CD4-positive, CD25-positive, alpha-beta regulatory T cell (primary cell): ENCODE data around the gene CACNA1B. TPM values are rescaled to one million over a fixed set of nuclear protein-coding genes. Genes with fewer than 3 reads are reported as not detected.
A peak's percentile ranks its signal among the peaks of the same experiment; 100 is the strongest.

Experiments
- ATAC-seq, 2 donors: fragments of 150-1000 bp; cut with Tn5 transposase; one replicate each; pipeline ENCODE4 v1.10.0; 2021; ENCODE audit warnings: low read depth in 2 of 2, moderate number of reproducible peaks in 2 of 2, moderate library complexity in 1 of 2
- DNase-seq, 3 donors: peaks; one replicate each; pipeline versions ENCODE4 v3.0.0 to v3.0.0-alpha.2; 2012 to 2022; ENCODE audit warnings: mixed read lengths in 1 of 3
- H3K27ac ChIP-seq: one replicate; pipeline ENCODE4 v1.7.0; 2013; ENCODE audit warnings: mild to moderate bottlenecking, low read length; ENCODE audit not compliant: insufficient read depth, poor library complexity, severe bottlenecking
- H3K27me3 ChIP-seq: one replicate; pipeline ENCODE4 v1.7.0; 2013; ENCODE audit warnings: low read length; ENCODE audit not compliant: control insufficient read depth, insufficient read depth
- H3K36me3 ChIP-seq: one replicate; pipeline ENCODE4 v1.7.0; 2013; ENCODE audit warnings: mild to moderate bottlenecking, low read length, moderate library complexity; ENCODE audit not compliant: control insufficient read depth, insufficient read depth
- H3K4me1 ChIP-seq: 2 replicates; pipeline ENCODE4 v1.7.0; 2013; ENCODE audit warnings: mild to moderate bottlenecking, low read length; ENCODE audit not compliant: insufficient read depth, control insufficient read depth, poor library complexity, severe bottlenecking
- H3K4me3 ChIP-seq: one replicate; pipeline ENCODE4 v1.7.0; 2013; ENCODE audit warnings: low read depth, mild to moderate bottlenecking, low read length, moderate library complexity
- H3K9me3 ChIP-seq, 2 experiments: 1 replicate in 1 of 2; 2 replicates in 1 of 2; pipeline ENCODE4 v1.7.0; 2013; ENCODE audit warnings: low read length in 2 of 2, mild to moderate bottlenecking in 1 of 2, moderate library complexity in 1 of 2; ENCODE audit not compliant: control insufficient read depth in 2 of 2
- H3K27ac Mint-ChIP-seq, 3 donors: one replicate each; pipeline ENCODE4 v1.8.0; 2020 to 2022; ENCODE audit warnings: mild to moderate bottlenecking in 3 of 3, mixed read lengths in 3 of 3, moderate library complexity in 2 of 3
- H3K27me3 Mint-ChIP-seq: one replicate; pipeline ENCODE4 v1.8.0; 2022; ENCODE audit warnings: mild to moderate bottlenecking, mixed read lengths
- H3K36me3 Mint-ChIP-seq: one replicate; pipeline ENCODE4 v1.8.0; 2020; ENCODE audit warnings: mixed read lengths
- H3K4me1 Mint-ChIP-seq, 4 donors: one replicate each; pipeline ENCODE4 v1.8.0; 2020 to 2022; ENCODE audit warnings: mixed read lengths in 4 of 4, mild to moderate bottlenecking in 1 of 4
- H3K4me3 Mint-ChIP-seq, 4 donors: one replicate each; pipeline ENCODE4 v1.8.0; 2020 to 2022; ENCODE audit warnings: mild to moderate bottlenecking in 4 of 4, mixed read lengths in 4 of 4, moderate library complexity in 3 of 4
- H3K9me3 Mint-ChIP-seq, 7 donors: one replicate each; pipeline ENCODE4 v1.8.0; 2020 to 2022; ENCODE audit warnings: mixed read lengths in 7 of 7, mild to moderate bottlenecking in 3 of 7, moderate library complexity in 2 of 7
- polyA plus RNA-seq, 4 donors: library from polyadenylated mRNA; unstranded; fragments of 300-500 nt; fragmentation: Illumina TruSeq; gene quantifications; one replicate each; pipeline ENCODE4 v1.2.3, GENCODE V29; 2021
- total RNA-seq: library from RNA; stranded (reverse); gene quantifications from one replicate; pipeline ENCODE4 v1.2.3, GENCODE V29; 2022

The CACNA1B gene
- total and polyA plus RNA-seq, 5 donors from 2014 or later, result not detected

GRCh38 chr9:138022121-138022741, 144.6 kb downstream of the CACNA1B start:
- Mint-ChIP-seq H3K4me3 (no peak overlapping the region), H3K4me1 (peaks cover 0 to 3% (median 0%) of the 10 kb centered on the region in 4 donors), H3K27me3 (peaks cover 37% of the 10 kb centered on the region), H3K36me3 (no peaks in the 10 kb centered on the region), H3K9me3 (peaks cover 0 to 3% (median 0%) of the 10 kb centered on the region in 7 donors), H3K27ac (no peak overlapping the region)
- no peaks in the 10 kb centered on the region for H3K4me1 ChIP-seq
- ATAC-seq (no peak), DNase-seq (peak in 1 of 3 donors; percentile 36)
- no peaks in the 10 kb centered on the region for H3K9me3 ChIP-seq
- no peaks in the 10 kb centered on the region for H3K27me3 ChIP-seq
- H3K4me3 ChIP-seq, result no peak overlapping the region
- H3K27ac ChIP-seq, result no peak overlapping the region
- H3K36me3 ChIP-seq, result no peaks in the 10 kb centered on the region

- ATAC-seq (no peak), DNase-seq (no peak)
- H3K27me3 ChIP-seq, result no peaks in the 10 kb centered on the region
- Mint-ChIP-seq H3K27ac (no peak overlapping the region), H3K4me1 (peaks cover 0 to 3% (median 0%) of the 10 kb centered on the region in 4 donors), H3K36me3 (no peaks in the 10 kb centered on the region), H3K27me3 (peaks cover 37% of the 10 kb centered on the region), H3K9me3 (peaks cover 0 to 3% (median 0%) of the 10 kb centered on the region in 7 donors), H3K4me3 (no peak overlapping the region)
- no peaks in the 10 kb centered on the region for H3K36me3 ChIP-seq
- H3K4me3 ChIP-seq, result no peak overlapping the region
- no peaks in the 10 kb centered on the region for H3K4me1 ChIP-seq
- no peak overlapping the region for H3K27ac ChIP-seq
- H3K9me3 ChIP-seq, result no peaks in the 10 kb centered on the region
Observed at GRCh38 chr9:138022756-138023393, 145.3 kb downstream of the CACNA1B start.

- no peak overlapping the region for H3K4me3 ChIP-seq
- Mint-ChIP-seq H3K27me3 (peaks cover 37% of the 10 kb centered on the region), H3K36me3 (no peaks in the 10 kb centered on the region), H3K4me1 (peaks cover 0 to 3% (median 0%) of the 10 kb centered on the region in 4 donors), H3K4me3 (no peak overlapping the region), H3K27ac (no peak overlapping the region), H3K9me3 (peaks cover 0 to 3% (median 0%) of the 10 kb centered on the region in 7 donors)
- DNase-seq (no peak), ATAC-seq (no peak)
- no peaks in the 10 kb centered on the region for H3K9me3 ChIP-seq
- no peaks in the 10 kb centered on the region for H3K36me3 ChIP-seq
- H3K4me1 ChIP-seq, result no peaks in the 10 kb centered on the region
- peaks cover 3% of the 10 kb centered on the region for H3K27me3 ChIP-seq
- H3K27ac ChIP-seq, result no peak overlapping the region
Observed at GRCh38 chr9:138023394-138024124, 146.0 kb downstream of the CACNA1B start.

GRCh38 chr9:138024131-138024530, 146.5 kb downstream of the CACNA1B start:
- H3K4me3 Mint-ChIP-seq, result no peak overlapping the region

GRCh38 chr9:138024831-138025291, 147.3 kb downstream of the CACNA1B start:
- H3K9me3 Mint-ChIP-seq, result peaks cover 0 to 3% (median 0%) of the 10 kb centered on the region in 7 donors
- Histone ChIP-seq H3K27ac (no peak overlapping the region), H3K27me3 (peaks cover 4% of the 10 kb centered on the region), H3K4me3 (no peak overlapping the region), H3K36me3 (no peaks in the 10 kb centered on the region), H3K9me3 (no peaks in the 10 kb centered on the region), H3K4me1 (no peaks in the 10 kb centered on the region)
- no peak overlapping the region for H3K27ac Mint-ChIP-seq
- H3K36me3 Mint-ChIP-seq, result no peaks in the 10 kb centered on the region
- peaks cover 41% of the 10 kb centered on the region for H3K27me3 Mint-ChIP-seq
- ATAC-seq (no peak), DNase-seq (no peak)
- H3K4me3 Mint-ChIP-seq, result no peak overlapping the region
- peaks cover 0 to 3% (median 0%) of the 10 kb centered on the region in 4 donors for H3K4me1 Mint-ChIP-seq

More at GRCh38 chr9:138024131-138024530, 146.5 kb downstream of the CACNA1B start:
- H3K27ac ChIP-seq, result no peak overlapping the region
- ATAC-seq (no peak), DNase-seq (no peak)
- H3K9me3 ChIP-seq, result no peaks in the 10 kb centered on the region
- H3K4me3 ChIP-seq, result no peak overlapping the region
- peaks cover 0 to 3% (median 0%) of the 10 kb centered on the region in 7 donors for H3K9me3 Mint-ChIP-seq
- no peaks in the 10 kb centered on the region for H3K4me1 ChIP-seq
- no peak overlapping the region for H3K27ac Mint-ChIP-seq
- H3K27me3 Mint-ChIP-seq, result peaks cover 37% of the 10 kb centered on the region
- peaks cover 4% of the 10 kb centered on the region for H3K27me3 ChIP-seq
- no peaks in the 10 kb centered on the region for H3K36me3 ChIP-seq
- peaks cover 0 to 3% (median 0%) of the 10 kb centered on the region in 4 donors for H3K4me1 Mint-ChIP-seq
- no peaks in the 10 kb centered on the region for H3K36me3 Mint-ChIP-seq

GRCh38 chr9:138025417-138025816, 147.8 kb downstream of the CACNA1B start:
- Mint-ChIP-seq H3K4me1 (peaks cover 0 to 3% (median 0%) of the 10 kb centered on the region in 4 donors), H3K27ac (no peak overlapping the region), H3K36me3 (no peaks in the 10 kb centered on the region), H3K9me3 (peaks cover 0 to 3% (median 0%) of the 10 kb centered on the region in 7 donors), H3K27me3 (peaks cover 46% of the 10 kb centered on the region), H3K4me3 (peak overlapping the region in 1 of 4 donors; percentile 1)
- DNase-seq (no peak), ATAC-seq (no peak)
- Histone ChIP-seq H3K9me3 (no peaks in the 10 kb centered on the region), H3K4me3 (no peak overlapping the region), H3K27ac (no peak overlapping the region), H3K36me3 (no peaks in the 10 kb centered on the region), H3K27me3 (peaks cover 4% of the 10 kb centered on the region), H3K4me1 (no peaks in the 10 kb centered on the region)

GRCh38 chr9:138025908-138026307, 148.3 kb downstream of the CACNA1B start:
- H3K36me3 Mint-ChIP-seq, result no peaks in the 10 kb centered on the region
- Histone ChIP-seq H3K9me3 (no peaks in the 10 kb centered on the region), H3K4me3 (no peak overlapping the region), H3K27me3 (peaks cover 7% of the 10 kb centered on the region), H3K4me1 (no peaks in the 10 kb centered on the region), H3K27ac (no peak overlapping the region), H3K36me3 (no peaks in the 10 kb centered on the region)
- ATAC-seq (no peak), DNase-seq (no peak)
- peaks cover 0 to 3% (median 0%) of the 10 kb centered on the region in 4 donors for H3K4me1 Mint-ChIP-seq
- H3K9me3 Mint-ChIP-seq, result peaks cover 0 to 3% (median 0%) of the 10 kb centered on the region in 7 donors
- H3K4me3 Mint-ChIP-seq, result no peak overlapping the region
- peaks cover 51% of the 10 kb centered on the region for H3K27me3 Mint-ChIP-seq
- H3K27ac Mint-ChIP-seq, result no peak overlapping the region
